ENCODE results near the gene HDAC3. TPM values are rescaled to one million over a fixed set of nuclear protein-coding genes. Genes with fewer than 3 reads are reported as not detected.

Gene HDAC3
- polyA plus RNA-seq, 1 experiment: 97.8 TPM

DNA sequence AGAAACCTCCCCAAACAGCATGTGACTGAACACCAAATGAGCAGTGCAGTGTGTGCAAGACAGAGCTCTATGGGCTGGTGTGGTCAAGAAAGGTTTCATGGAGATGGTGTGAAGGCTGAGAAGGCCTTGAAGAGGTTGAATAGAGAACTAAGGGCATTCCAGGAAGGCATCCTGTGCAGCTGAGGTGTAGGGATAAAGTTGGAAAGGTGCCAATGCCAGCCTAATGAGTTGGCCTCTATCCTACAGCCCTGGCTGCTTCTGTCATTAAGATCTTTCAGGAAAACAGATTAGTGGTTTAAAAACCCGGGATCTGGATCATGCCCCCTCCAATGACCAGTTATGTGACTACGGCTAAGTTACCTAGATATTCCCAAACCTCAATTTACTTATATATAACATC is 4.0 kb downstream of the HDAC3 start:
- ChIA-PET POLR2A (no interaction called here), CTCF (interaction anchor here (1.1 to 10.9 kb wide), 5 partner anchors 10 to 41 kb away, joined by 3 to 107 read pairs (median 5); partner anchors contain the start of gene DIAPH1)
- H3K36me3 ChIP-seq (ENCODE audit: control insufficient read depth, insufficient read depth, low read length): peaks cover 14% of the 10 kb centered on the region
- no peaks in the 10 kb centered on the region for H3K27me3 ChIP-seq (ENCODE audit: control insufficient read depth, insufficient read depth, low read length)
- no peak overlapping the region for H3K4me3 ChIP-seq (ENCODE audit: low read depth, low read length)
- TF ChIP-seq, protein P1, sequence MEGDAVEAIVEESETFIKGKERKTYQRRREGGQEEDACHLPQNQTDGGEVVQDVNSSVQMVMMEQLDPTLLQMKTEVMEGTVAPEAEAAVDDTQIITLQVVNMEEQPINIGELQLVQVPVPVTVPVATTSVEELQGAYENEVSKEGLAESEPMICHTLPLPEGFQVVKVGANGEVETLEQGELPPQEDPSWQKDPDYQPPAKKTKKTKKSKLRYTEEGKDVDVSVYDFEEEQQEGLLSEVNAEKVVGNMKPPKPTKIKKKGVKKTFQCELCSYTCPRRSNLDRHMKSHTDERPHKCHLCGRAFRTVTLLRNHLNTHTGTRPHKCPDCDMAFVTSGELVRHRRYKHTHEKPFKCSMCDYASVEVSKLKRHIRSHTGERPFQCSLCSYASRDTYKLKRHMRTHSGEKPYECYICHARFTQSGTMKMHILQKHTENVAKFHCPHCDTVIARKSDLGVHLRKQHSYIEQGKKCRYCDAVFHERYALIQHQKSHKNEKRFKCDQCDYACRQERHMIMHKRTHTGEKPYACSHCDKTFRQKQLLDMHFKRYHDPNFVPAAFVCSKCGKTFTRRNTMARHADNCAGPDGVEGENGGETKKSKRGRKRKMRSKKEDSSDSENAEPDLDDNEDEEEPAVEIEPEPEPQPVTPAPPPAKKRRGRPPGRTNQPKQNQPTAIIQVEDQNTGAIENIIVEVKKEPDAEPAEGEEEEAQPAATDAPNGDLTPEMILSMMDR (IDR thresholded peaks at IDR 0.05; ENCODE audit: insufficient read depth, low read depth, low read length): no peak
- DNase-seq (ENCODE audit: low read depth): no peak

DNA sequence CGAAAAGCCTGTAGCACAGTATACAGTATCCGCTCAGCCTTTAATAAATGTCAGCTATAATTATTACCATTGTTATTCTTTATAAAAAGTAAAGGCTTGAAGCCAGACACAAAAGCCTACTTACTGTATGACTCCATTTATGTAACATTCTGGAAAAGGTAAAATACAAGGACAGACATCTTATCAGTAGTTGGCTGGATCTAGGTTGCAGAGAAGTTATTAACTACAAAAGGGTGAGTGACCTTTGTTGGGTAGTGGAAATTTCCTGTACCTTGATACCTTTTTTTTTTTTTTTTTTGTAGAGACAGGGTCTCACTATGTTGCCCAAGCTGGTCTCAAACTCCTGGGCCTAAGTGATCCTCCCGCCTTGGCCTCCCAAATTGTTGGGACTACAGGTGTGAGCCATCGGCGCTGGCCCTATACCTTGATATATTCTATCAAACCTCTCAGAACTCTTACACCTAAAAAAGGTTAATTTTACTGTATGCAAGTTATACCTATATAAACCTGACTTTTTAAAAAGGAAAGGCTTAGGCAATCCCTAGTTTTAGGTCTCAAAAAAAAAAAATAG is 6.0 kb downstream of the HDAC3 start:
- no peak for DNase-seq (ENCODE audit: low read depth)
- H3K27me3 ChIP-seq (ENCODE audit: control insufficient read depth, insufficient read depth, low read length): no peaks in the 10 kb centered on the region
- TF ChIP-seq, protein P1 (IDR thresholded peaks at IDR 0.05; ENCODE audit: insufficient read depth, low read depth, low read length): no peak
- no peak overlapping the region for H3K4me3 ChIP-seq (ENCODE audit: low read depth, low read length)
- CTCF ChIA-PET: interaction anchor here (1.7 to 10.9 kb wide), 2 partner anchors 11 to 38 kb away, joined by 5 to 107 read pairs; partner anchors contain the start of gene DIAPH1
- peaks cover 20% of the 10 kb centered on the region for H3K36me3 ChIP-seq (ENCODE audit: control insufficient read depth, insufficient read depth, low read length)
- POLR2A ChIA-PET: no interaction called here

DNA sequence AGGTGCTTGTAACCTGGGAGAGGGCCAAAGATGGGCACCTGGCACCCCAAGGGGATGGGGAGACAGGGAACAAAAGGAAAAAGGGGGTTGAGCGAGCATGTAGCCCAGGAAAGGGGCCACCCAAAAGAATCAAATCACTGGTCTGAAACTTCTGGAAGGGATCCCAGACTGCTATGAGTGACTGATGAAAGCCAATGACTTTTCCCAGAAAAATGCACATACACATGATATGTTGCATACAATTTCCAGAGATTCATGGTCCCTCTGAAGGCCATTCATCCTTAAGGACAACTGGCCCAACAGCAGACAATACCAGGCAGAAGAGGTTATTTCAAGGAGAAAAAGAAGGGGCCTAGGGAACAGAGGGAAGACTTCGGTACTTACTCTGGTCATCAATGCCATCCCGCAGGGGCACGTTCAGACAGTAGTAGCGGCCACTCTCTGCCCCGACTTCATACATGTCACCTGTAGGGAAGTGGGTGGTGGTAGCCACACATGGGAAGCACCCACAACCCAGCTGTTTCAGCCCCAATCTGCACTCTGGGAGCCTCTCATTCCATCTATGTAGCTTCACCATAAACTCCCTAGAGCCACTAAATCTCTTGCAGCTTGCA is 8.4 kb downstream of the HDAC3 start:
- CTCF ChIA-PET: interaction anchor here (0.6 to 10.9 kb wide), 4 partner anchors 8 to 36 kb away, joined by 4 to 107 read pairs (median 6); partner anchors contain the start of genes DIAPH1, HDAC3 and RELL2
- H3K4me3 ChIP-seq (ENCODE audit: low read depth, low read length): no peak overlapping the region
- H3K27me3 ChIP-seq (ENCODE audit: control insufficient read depth, insufficient read depth, low read length): no peaks in the 10 kb centered on the region
- POLR2A ChIA-PET: no interaction called here
- TF ChIP-seq, protein P1 (IDR thresholded peaks at IDR 0.05; ENCODE audit: insufficient read depth, low read depth, low read length): no peak
- DNase-seq (ENCODE audit: low read depth): no peak
- H3K36me3 ChIP-seq (ENCODE audit: control insufficient read depth, insufficient read depth, low read length): peaks cover 18% of the 10 kb centered on the region

DNA sequence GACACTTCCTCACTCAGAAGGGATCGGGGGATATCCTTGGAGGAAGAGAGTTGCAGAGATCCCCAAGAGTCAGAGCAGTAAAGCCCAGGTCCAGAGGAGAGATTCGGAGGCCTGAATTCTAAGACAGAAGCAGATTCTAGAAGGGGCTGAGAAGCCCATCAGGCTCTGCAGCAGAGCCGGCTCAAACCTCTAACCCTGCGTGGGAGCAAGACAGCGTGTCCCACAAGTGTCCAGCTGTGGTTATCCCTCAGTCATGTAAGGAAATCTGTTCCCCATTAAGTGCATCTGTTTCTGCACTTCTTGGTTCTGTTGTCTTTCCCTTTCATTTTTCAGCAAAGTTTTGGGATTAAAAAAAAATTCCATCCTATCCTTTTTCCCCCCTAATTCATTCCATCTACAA is 13.0 kb downstream of the HDAC3 start:
- TF ChIP-seq, protein P1 (IDR thresholded peaks at IDR 0.05; ENCODE audit: insufficient read depth, low read depth, low read length): no peak
- Histone ChIP-seq H3K36me3 (ENCODE audit: control insufficient read depth, insufficient read depth, low read length) (peaks cover 21% of the 10 kb centered on the region), H3K4me3 (ENCODE audit: low read depth, low read length) (no peak overlapping the region), H3K27me3 (ENCODE audit: control insufficient read depth, insufficient read depth, low read length) (no peaks in the 10 kb centered on the region)
- POLR2A ChIA-PET: interaction anchor here (0.7 kb wide), 1 partner anchor 609 kb away, joined by 11 read pairs; no protein-coding TSS in a partner anchor
- no peak for DNase-seq (ENCODE audit: low read depth)
- CTCF ChIA-PET: interaction anchor here (1.3 to 13.1 kb wide), 2 partner anchors 12 to 33 kb away, joined by 3 to 270 read pairs; no protein-coding TSS in a partner anchor

DNA sequence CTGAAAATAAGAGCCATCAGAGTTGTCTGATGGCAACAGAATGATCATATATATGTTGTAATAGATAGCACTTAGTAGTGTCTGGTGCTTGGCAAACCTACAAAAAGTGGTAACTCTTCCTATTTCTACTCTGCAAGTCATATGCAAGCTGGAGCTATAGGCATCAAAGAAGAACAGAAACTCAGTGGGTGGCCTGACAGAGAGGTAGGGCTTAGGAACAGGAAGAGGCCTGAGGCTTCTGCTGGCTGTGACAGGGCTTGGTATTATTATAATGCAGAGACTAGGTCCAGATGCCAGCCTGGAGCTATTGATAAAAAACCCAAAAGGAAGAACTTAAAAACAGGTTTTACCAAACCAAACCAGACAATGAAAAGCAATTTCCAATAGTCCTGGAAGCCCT is 13.5 kb downstream of the HDAC3 start:
- TF ChIP-seq, protein P1 (IDR thresholded peaks at IDR 0.05; ENCODE audit: insufficient read depth, low read depth, low read length): no peak
- no peaks in the 10 kb centered on the region for H3K27me3 ChIP-seq (ENCODE audit: control insufficient read depth, insufficient read depth, low read length)
- no peak overlapping the region for H3K4me3 ChIP-seq (ENCODE audit: low read depth, low read length)
- POLR2A ChIA-PET: no interaction called here
- CTCF ChIA-PET: interaction anchor here (1.3 to 13.1 kb wide), 2 partner anchors 12 to 32 kb away, joined by 3 to 270 read pairs; no protein-coding TSS in a partner anchor
- no peak for DNase-seq (ENCODE audit: low read depth)
- H3K36me3 ChIP-seq (ENCODE audit: control insufficient read depth, insufficient read depth, low read length): peaks cover 21% of the 10 kb centered on the region

All from BJ (cell line).